ENCODE results near the gene PANK2.

DNA sequence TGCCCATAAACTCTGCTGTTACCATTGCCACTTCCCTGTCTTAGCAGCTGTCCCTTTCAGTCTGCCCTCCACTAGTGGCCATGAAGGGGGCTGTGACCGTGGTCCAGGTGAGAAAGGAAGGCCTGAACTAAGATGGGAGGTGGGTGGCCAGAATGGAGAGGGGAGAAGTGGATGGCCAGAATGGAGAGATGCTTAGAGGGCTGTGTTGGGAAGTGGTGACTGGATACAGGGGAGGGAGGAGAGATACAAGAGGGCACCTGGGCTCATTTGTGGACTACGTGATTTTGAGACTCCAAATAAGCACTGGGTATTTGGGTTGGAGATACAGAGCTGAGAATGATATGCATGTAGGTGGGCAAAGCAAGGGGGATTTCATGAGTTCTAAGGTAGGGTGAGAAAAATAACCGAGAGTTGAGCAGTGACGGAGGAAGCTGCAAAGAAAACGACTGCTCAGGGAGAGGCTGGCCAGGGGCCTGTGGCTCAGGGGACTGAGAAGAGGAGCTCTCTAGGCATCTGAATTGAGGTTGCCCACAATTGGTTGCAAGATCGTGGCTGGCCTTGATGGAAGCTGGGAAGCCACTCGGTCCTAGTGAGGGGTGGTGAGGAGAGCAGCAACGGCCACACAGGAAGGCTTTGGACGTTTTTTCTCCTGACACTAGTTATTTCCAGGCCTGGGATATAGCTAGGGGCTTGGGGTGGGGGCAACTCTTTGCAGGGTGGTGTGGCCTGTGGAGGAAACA lies 36.9 kb downstream of the PANK2 start:
- TF ChIP-seq, protein P1, sequence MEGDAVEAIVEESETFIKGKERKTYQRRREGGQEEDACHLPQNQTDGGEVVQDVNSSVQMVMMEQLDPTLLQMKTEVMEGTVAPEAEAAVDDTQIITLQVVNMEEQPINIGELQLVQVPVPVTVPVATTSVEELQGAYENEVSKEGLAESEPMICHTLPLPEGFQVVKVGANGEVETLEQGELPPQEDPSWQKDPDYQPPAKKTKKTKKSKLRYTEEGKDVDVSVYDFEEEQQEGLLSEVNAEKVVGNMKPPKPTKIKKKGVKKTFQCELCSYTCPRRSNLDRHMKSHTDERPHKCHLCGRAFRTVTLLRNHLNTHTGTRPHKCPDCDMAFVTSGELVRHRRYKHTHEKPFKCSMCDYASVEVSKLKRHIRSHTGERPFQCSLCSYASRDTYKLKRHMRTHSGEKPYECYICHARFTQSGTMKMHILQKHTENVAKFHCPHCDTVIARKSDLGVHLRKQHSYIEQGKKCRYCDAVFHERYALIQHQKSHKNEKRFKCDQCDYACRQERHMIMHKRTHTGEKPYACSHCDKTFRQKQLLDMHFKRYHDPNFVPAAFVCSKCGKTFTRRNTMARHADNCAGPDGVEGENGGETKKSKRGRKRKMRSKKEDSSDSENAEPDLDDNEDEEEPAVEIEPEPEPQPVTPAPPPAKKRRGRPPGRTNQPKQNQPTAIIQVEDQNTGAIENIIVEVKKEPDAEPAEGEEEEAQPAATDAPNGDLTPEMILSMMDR (IDR thresholded peaks at IDR 0.05; ENCODE audit: low read depth, low read length): no peak
- TF ChIP-seq EZH2phosphoT487 (IDR thresholded peaks at IDR 0.05; ENCODE audit: low read depth): no peak
